K562 treated with DMSO at 1 percent for 48 hours (cell line): ENCODE measurements around the gene WIF1. TPM values are rescaled to one million over a fixed set of nuclear protein-coding genes. Genes with fewer than 3 reads are reported as not detected.

Experiments used
- total RNA-seq: library from RNA; unstranded; fragments of 300-600 nt; gene quantifications from 2 replicates; pipeline ENCODE4 v1.2.3, GENCODE V29; 2022; ENCODE audit warnings: low replicate concordance; ENCODE audit errors: extremely low read depth

The WIF1 gene, protein sequence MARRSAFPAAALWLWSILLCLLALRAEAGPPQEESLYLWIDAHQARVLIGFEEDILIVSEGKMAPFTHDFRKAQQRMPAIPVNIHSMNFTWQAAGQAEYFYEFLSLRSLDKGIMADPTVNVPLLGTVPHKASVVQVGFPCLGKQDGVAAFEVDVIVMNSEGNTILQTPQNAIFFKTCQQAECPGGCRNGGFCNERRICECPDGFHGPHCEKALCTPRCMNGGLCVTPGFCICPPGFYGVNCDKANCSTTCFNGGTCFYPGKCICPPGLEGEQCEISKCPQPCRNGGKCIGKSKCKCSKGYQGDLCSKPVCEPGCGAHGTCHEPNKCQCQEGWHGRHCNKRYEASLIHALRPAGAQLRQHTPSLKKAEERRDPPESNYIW
- total RNA-seq: not detected in 2 replicates

DNA sequence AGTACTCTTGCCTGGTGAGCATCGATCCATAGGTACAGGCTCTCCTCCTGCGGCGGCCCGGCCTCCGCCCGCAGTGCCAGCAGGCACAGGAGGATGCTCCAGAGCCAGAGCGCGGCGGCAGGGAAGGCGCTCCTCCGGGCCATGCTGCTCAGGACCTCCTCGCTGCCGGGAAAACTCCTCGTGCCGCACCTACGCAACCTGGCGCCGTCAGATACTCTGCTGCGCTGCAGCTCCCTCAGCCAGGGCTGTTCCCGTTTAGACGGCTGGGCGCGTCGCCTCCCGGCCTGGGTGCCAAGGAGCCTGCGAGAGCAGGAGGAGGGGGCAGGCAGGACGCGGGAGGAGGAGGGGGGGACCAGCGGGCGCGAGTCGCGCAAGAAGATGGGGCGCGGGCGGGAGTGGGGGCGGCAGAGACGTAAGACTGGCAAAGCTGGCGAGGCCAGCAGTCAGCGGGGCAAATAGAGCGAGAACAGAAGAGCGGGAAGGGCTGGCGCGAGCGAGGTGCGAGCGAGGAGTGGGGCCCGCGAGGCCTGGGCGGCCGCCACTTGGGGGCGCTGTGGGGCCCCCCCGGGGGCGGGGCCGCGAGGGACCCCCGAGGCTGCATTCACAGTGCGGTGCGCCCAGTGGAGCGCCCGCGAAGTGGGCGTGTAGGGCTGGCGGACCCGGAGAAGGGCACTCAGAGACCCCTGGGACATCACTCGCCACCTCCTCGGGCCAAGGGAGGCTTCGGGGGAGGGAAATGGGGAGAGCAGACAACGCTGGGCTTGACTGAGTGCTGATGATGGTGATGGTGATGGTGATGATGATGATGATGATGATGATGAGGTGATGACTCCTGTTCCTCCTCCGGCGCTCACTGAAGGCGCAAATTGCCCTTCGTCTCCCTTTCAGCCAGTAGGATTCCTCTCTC is at the start of gene WIF1:
WIF1 (minus strand) TSS at position 257 of the 907 bp plus-strand sequence; CDS start at position 143, 114 bp downstream.

DNA sequence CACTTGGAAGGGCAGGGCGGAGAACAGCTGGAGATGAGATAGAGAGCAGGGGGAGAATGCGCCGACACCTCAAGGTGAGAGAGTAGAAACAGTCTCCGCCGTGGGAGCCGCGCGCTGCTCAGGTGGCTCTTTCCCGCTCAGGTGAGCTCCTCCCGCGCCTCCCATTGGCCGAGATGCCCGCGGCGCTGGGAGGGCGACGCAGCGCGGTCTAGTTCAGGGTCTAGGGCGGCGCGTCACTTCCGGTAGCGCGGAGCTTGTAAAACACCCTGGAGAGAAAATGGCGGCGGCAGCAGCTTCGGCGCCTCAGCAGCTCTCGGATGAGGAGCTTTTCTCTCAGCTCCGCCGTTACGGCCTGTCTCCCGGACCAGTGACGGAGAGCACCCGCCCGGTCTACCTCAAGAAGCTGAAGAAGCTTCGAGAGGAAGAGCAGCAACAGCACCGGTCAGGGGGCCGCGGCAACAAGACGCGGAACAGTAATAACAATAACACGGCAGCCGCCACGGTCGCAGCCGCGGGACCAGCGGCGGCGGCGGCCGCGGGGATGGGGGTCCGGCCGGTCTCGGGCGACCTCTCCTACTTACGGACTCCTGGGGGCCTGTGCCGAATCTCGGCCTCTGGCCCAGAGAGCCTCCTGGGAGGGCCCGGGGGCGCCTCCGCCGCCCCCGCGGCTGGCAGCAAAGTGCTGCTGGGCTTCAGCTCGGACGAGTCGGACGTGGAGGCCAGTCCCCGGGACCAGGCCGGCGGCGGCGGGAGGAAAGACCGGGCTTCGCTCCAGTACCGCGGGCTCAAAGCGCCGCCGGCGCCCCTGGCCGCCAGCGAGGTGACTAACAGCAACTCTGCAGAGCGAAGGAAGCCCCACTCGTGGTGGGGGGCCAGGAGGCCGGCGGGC is 48.5 kb upstream of the WIF1 start, which contains the start of gene LEMD3:
LEMD3 (plus strand) TSS at position 264 of the 889 bp plus-strand sequence; CDS start at position 278, 14 bp downstream.

Other genes starting within 250 kb of the WIF1 start
- gene LEMD3, start 48.3 kb upstream of the WIF1 start, total RNA-seq: not detected in 2 replicates
- not detected in 2 replicates for gene MSRB3, start 157.4 kb upstream of the WIF1 start, total RNA-seq